ENCODE measurements around the gene SAE1.

The SAE1 gene

DNA sequence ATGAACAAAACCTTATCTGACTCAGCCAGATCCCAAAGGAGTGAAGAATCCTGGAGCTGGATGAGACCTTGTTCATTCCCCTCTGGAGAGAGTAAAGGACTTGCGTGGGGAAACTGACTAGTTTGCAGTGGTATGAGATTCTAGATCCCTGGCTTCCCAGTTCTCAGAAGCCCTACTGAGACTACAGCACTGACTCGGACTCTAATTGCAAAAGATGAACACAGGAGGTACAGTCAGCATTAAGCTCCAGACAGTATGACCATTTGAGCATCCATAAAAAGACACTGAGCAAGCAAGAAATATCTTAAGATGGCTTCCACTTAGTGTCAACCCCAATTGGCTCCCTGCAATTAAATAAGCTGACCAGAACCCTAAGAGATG is 23.8 kb upstream of the SAE1 start:
- DNase-seq (ENCODE audit: low read depth in 2 of 2) = no peak

DNA sequence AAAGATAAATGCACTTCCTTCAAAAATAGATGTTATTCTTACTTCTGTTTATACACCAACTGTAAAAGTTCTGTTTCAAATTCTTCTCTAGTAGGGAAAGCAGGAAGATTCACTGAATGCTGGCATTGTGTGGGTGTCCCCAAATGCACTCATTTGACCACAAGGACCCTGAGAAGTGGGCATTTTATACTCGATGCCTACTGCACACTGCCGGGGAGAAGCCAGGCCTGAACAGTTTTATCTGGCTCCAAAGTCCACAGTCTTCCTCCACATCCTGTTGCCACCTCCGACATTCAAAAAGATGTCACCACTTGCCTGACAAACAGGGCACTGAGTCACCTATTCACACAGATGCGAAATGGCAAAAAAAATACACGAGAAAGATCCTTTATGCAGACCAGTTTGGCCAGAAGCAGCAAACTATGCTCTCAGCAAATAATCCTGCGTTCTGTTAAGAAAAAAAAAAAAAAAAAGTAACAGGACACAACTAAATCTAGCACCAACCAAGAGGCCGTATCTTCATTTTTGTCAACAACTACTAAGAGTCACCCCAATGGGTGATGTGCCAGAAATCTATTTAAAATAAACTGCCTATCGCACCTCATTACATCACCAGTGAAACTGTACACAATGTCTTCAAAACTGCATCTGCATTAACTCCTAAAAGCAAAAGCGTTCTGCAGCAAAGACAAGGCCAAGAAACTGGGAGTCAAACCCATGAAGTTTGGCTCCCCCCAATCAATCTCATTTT is 23.3 kb upstream of the SAE1 start:
- DNase-seq (ENCODE audit: low read depth in 2 of 2) = no peak

DNA sequence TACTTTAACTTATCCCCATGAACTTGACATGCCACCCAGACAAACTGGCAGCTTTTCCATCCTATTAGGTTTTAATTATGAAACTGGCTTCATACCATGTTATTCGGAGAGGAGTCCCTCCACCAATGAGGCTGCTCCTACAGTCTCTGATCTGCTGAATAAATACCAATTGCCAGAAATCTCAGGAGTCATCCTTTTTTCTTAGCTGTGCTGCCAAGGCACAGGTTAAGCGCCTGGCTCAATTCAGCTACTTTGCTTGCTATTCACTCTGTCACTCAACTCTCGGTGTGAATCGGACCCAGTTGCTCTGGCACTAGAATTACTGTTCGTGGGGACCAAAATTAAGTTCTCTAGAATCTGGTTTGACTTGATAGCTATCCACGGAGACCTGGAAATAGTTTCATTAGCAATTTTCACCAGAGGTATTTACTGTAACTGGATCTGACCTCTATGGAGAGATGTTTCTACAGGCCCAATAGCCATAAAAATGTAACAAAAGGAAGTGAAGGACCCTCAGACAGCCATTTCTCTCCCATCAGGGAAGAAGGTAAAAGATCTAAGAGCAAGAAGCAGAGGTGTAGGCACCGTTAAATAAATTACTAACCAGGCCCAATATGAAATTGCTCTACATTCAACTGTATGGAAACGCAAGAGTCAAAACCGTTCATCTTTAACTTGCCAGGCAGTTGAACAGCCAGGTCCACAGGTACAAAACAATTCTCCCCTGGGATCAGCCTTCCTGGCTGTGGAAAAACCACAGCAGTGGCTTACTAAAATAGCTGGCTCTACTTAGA is 22.5 kb upstream of the SAE1 start:
- no peak for DNase-seq (ENCODE audit: low read depth in 2 of 2)

DNA sequence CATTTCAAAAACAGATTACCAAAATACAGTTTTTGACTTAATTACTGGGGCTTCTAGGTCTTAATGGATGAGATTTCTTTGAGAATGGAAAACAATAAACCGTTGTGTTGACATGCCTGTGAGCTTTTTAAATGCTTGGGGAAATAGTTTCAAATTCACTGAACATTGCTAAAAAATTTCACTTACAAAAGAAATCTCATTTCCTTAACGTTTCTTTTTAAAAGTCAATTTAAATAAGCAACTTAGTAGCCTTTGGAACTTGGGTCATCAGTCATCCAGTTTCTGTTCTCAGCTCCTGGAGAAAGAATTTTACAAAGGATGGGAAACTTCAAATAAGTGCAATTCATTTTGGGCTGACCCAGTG is 21.5 kb upstream of the SAE1 start:
- no peak for DNase-seq (ENCODE audit: low read depth in 2 of 2)

DNA sequence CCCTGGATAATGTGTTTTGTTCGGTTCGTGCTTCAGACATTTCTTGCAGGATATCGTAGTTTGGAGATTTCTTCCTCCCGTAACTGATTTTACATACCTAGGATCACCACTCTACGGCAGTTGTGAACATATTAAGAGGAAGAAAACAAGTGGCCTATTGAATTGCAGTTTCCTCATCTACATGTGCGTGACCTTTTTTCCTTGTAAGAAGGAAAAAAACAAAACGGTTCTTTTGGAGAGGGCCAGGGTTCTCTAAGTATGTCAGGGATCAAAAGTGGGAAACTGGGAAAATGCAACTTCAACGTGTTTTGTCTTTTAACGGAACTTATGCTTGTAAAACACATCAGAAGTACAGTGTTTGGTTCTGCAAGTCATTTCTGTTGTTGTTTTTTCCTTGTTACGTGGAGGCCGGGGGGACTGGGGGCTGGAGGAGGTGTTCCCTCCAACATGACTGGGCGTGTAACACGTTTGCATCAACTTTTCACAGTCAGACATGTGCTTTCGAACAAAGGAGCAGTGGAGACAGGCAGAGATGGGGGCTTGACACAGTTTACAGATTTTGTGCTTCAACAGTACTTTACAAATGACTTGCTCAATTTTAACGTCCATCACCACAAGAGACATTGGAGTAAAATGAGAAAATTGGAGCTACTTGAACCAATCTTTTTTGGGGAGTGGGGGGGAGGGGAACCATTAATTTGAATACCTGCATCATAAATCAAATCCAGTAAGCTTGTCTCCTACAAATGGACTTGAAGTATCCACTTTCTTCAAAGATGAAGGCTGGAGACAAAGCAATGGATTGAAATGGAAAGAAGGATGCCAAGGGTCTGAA is 20.9 kb upstream of the SAE1 start:
- no peak for DNase-seq (ENCODE audit: low read depth in 2 of 2)

DNA sequence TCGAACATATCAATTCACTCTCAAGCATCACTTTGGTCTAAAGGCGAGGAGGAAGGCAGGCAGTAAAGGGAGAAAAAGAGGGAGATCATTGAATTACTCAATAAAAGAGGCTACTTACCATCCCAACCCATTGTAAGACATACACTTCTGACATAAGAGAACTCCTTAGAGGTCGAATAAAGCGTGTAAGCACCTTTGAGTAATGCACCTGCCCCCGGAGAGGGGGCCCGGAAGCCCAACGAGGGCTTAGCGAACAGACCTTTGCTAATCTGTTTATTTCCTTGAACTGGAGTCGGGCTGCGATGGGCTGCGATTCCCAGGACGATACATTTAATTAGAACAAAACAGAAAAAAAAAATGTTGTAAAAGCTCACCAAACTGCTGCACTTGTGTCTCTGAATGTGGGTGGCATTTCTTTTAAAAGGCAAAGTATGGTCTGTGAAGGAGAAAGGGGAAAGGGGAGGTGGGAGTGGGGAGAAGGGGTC is 20.1 kb upstream of the SAE1 start:
- peak in 1 of 2 donors; percentile 12 for DNase-seq (ENCODE audit: low read depth in 2 of 2)

DNA sequence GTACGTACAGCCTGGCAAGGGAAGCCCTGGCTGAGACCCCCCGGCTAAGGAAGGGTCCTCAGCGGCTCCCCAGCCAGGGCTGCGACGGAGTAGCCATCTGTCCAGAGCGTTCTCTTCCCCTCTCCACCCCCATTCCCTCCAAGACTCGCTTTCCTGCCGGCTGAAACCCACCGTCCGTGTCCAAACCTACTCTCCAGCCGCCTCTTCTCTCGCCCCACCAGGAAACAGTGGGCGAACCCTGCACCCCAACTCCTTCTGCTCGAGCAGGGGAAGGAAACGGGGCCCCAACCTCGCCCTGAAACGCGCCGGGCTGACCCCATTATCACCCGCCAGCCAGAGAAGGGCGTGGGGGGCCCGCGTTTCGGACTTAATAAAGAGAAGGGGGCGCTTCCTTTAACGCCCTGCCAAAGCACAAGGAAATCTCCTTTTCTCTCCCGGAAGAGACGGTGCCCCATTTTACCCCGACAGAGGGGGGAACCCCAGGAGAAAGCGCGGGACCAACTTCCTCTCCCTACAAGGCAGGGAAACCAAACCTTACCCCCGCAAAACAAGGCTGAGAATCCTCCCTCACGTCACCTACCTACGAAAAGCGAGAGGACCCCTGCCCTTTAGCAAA is 19.5 kb upstream of the SAE1 start:
- DNase-seq (ENCODE audit: low read depth in 2 of 2) = peak in 1 of 2 donors; percentile 6

DNA sequence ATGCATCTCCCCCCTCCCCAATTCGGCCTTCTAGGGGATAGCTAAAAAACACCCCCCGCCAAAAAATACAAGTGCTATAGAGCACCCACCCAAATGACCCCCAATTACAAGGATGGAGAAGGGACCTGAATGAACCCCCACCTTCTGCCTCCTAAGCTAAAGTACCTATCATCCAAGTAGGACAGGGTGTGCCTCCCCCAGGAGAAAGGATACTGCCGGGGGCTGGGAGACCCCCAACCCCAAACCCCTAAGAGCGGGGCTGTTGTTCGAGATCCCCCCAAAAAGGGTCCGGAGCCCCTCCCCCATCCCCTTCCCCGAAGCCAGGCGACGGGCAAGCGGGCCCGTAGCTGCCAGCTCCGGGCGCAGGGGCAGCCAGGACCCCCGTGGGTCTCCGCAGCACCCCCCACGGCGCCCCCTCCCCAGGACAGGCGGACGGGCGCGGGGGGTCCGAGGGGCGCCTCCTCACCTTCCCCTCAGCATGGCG is 18.9 kb upstream of the SAE1 start:
- DNase-seq (ENCODE audit: low read depth in 2 of 2) = no peak

DNA sequence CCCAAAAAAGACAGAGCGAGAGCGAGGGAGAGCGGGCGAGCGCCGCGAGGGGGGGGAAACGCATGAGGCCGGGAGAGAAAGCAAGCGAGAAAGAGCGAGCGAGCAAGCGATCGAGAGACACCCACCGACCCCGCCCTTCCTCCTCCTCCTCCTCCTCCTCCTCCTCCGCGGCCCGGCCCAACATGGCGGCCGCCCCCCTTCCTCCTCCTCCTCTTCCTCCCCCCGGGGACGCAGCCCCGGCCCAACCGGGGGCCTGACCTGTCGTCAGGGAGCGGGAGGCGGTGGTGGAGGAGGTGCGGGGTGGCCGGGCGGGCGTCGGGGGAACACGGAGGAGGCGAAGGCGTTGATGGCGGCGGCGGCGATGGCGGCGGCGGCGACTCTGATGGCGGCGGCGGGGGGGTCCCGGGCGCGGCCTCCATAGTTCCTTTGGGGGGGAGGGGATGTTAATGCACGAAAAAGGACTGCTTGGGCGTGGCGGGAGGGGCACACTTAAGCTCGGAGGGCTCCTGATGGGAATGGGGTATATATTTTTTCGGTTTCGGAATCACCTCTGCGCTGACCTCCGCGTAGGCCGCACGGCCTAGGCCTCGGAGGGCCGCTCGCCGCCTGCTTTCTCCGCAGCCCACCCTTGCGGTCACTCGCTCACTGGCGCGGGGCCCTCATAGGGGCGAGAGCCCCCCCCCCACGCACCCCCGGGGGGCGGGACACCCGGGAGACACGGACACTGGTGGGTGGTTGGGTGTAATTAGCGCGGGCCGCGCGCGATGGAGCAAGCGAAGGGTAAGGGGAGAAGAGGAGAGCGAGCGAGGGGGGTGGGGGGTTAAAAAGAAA is 18.3 kb upstream of the SAE1 start:
- peak; percentile 75 to 78 for DNase-seq (ENCODE audit: low read depth in 2 of 2)

DNA sequence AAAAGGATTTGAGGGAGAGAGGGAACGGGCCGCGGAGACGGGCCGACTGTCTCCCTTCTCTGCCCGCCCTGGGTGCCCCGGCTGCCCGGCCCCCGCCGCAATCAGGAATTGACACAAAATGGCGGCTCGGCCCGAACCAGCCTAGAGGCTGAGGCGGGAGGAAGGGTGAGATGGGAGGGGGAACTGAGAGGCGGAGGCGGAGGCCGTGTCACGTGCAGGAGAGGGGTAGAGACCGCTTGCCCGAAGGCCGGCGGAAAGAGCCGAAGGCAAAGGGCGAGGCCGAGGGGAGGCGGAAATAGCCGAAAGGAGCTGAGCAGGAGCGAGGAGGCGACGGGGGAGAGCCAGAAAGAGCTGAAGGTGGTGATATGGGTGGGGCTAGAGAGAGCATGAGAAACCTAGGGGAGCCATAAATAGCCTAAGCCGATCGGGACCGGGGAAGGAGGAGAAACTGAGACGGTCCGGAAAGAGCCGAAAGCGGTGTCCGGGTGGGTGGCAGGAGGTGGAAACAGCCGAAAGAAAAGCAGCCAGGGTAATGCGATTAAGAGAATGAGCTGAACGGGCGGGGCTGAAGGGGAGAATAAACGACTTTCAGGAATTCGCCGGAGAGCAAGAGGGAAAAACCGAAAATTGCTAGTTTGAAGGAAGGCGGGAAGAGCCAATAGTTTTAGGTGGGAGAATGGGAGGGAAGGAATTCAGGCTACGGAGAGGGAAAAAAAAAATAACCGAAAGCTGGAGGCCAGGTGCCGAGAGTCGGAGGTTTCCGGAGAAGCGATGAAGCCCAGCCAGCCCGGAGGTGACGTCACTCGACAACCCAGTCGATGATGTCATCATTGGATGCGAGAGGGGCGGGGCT is 17.4 kb upstream of the SAE1 start, which contains the start of gene ZC3H4:
ZC3H4 (minus strand) TSS at position 780 of the 853 bp plus-strand sequence. CDS start 1,192 bp downstream, outside the sequence.
- DNase-seq (ENCODE audit: low read depth in 2 of 2) = peak; percentile 98

DNA sequence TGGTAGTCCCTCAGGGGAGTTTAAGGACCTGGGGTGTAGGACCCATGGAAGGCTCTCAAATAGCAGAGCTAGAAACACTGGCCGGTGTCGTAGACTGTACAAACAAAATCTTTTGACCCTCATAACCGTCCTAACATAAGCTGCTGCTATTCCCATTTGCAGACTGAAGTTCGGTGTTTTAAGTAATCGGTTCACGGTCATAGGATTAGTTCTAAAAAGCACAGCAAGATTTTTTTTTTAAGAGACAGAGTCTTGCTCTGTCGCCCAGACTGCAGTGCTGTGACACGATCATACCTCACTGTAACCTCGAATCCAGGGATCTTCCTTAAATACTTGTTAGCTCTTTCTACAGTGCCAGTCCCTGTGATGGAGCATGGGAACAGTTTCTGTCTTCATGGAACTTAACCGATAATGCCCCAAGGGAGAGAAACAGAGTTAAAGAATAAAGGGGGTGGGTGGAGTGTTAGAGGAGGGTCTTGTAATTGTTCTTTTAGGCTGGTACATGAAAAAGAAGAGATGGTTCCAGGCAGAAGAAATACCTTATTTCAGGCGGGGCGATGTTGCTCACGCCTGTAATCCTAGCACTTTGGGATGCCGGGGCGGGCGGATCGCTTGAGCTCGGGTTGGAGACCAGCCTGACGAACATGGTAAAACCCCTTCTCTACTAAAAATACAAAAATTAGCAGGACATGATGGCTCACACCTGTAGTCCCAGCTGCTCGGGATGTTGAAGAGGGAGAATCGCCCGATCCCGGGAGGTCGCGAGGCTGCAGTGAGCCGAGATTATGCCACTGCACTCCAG is 16.6 kb upstream of the SAE1 start:
- DNase-seq (ENCODE audit: low read depth in 2 of 2) = no peak

DNA sequence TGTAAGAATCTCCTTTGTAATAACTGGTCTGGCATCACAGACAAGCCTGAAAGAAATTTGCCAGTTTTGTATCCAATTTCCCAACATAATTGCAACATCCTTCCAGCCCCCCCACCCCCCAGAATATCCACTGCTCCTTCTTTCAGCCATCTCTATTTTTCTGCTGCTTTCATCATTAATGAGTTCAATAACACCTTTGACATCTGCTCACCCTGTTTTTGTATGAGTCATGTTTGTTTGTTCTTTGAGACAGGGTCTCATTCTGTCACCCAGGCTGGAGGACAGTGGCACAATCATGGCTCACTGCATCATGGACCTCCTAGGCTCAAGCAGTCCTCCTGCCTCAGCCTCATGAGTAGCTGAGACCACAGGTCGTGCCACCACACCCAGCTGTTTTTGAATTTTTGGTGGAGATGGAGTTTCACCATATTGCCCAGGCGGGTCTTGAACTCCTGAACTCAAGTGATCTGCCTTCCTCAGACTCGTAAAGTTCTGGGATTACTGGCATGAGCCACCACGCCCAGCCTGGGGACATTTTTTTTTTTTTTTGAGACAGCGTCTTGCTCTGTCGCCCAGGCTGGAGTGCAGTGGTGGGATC is 10.1 kb upstream of the SAE1 start:
- no peak for DNase-seq (ENCODE audit: low read depth in 2 of 2)

DNA sequence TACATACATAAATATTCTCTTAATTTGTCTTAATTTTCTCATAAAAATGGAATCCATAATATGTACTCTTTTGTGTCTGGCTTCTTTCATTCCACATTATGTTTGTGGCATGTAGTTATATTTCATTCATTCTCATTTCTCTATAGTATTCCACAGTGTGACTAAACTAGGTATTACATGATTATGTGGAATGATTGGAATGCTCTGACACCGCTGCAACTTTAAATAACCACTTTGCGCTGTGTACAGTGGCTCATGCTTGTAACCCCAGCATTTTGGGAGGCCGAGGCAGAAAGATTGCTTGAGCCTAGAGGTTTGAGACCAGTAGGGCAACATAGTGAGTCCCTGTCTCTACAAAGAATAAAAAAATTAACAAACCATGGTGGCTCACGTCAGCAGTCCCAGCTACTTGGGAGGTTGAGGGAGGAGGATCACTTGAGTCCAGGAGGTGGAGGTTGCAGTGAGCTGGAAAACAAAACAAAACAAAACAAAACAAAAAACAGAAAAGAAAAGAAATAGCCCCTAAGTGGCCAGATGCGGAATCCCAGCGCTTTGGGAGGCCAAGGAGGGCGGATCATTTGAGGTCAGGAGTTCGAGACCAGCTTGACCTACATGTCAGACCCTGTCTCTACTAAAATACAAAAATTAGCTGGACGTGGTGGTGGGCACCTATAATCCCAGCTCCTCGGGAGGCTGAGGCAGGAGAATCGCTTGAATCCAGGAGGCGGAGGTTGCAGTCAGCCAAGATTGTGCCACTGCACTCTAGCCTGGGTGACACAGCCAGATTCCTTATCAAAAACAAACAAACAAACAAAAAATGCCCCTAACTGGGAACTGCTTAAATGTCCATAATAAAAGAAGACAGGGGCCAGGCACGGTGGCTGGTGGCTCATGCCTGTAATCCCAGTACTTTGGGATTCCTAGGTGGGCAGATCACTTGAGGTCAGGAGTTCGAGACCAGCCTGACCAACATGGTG is 8.0 kb upstream of the SAE1 start:
- DNase-seq (ENCODE audit: low read depth in 2 of 2) = no peak

DNA sequence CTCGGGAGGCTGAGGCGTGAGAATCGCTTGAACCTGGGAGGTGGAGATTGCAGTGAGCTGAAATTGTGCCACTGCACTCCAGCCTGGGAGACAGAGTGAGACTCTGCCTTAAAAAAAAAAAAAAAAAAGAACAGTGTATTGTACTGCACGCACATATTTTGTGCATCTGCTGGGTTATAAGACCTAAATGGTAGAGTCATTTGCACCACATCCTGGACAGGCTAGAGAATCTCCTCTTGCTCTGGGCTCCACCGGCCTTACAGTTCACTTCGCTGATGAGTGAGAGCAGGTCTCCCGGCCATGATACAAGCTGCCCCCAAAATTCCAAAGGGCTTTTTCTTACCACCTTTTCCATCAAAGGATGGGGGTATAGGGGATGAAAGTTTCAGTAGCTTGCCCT is 7.2 kb upstream of the SAE1 start:
- no peak for DNase-seq (ENCODE audit: low read depth in 2 of 2)

DNA sequence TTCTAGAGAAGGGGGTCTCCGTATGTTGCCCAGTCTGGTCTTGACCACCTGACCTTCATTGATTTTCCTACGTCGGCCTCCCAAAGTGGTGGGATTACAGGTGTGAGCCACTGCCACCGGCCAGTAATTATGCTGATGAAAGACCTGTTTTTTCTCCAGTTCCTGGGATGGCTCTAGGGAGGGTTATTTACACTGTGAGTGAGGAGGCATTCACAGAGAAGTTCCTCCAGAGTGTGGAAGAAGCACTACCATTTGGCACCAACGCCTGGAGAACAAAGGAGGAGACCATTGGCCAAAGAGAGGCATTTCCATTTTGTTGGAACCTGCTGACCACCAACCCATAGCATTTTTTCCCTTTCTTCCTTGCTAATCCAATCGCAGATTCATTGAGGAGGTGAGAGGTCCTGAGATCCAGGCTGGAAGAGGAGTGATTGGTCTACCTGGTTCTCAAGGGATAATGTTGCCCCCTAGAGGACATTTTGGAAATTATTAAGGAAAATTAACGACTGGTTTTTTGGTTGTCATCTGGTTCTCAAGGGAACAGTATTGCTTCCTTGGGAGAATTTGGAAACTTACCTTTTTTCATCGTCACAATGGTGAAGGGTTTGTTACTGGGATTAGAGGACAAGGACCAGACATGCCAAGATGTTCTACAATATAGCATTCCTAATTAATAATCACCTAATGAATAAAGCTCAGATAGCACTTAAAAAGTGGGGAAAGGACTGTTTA is 5.5 kb upstream of the SAE1 start:
- DNase-seq (ENCODE audit: low read depth in 2 of 2) = no peak

DNA sequence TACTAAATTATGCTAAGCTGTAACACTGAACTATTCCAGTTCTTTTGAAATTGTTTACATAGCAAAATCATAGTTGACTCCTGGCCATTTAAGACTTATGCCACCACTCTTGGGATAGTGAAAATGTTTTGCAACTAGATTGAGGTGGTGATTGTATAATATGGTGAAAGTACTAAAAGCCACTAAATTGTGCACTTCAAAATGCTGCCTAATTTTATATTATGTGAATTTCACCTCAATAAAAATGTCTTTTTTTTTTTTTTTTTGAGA is 5.0 kb upstream of the SAE1 start:
- DNase-seq (ENCODE audit: low read depth in 2 of 2) = no peak

DNA sequence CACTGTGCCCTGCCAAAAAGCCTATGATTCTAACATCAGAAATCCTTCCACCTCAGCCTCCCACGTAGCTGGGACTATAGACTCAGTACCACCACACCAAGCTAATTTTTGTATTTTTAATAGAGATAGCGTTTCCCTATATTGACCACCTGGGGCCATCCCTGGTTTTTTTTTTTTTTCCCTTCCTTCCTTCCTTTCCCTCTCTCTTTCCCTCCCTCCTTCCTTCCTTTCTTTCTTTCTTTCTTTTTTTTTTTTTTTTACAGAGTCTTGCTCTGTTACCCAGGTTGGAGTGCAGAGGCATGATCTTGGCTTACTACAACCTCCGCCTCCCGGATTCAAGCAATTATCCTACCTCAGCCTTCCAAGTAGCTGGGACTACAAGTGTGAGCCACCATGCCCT is 1.1 kb upstream of the SAE1 start:
- no peak for DNase-seq (ENCODE audit: low read depth in 2 of 2)

Data from stimulated activated CD8-positive, alpha-beta memory T cell treated with anti-CD3 and anti-CD28 coated beads, Interleukin-7, amount 100 ng/mL, for 1 hour (primary cell).